HEK293 (cell line): ENCODE data around the gene SMIM22.

Experiments
- AEBP2 ChIP-seq: fragments of 450-650 bp; formaldehyde crosslinking; IDR thresholded peaks from 2 replicates; pipeline ENCODE4 v1.5.1; 2016; ENCODE audit warnings: missing biosample characterization, missing genetic modification characterization, borderline replicate concordance
- CTCF ChIP-seq: fragments of 450-650 bp; formaldehyde crosslinking; IDR thresholded peaks from 2 replicates; pipeline ENCODE4 v1.5.1; 2016; ENCODE audit warnings: missing biosample characterization, missing genetic modification characterization
- PRDM10 ChIP-seq: fragments of 450-650 bp; formaldehyde crosslinking; IDR thresholded peaks from 2 replicates; pipeline ENCODE4 v1.5.1; 2016; ENCODE audit warnings: missing biosample characterization, missing genetic modification characterization
- TCF7L2 ChIP-seq: IDR thresholded peaks from 2 replicates; pipeline ENCODE4 v1.6.1; 2011; ENCODE audit warnings: low read depth, mild to moderate bottlenecking, inconsistent platforms, low read length, moderate library complexity, borderline replicate concordance
- ZNF2 ChIP-seq: fragments of 450-650 bp; formaldehyde crosslinking; IDR thresholded peaks from 2 replicates; pipeline ENCODE4 v1.5.1; 2016; ENCODE audit warnings: missing biosample characterization, missing genetic modification characterization
- ZNF274 ChIP-seq, 2 experiments: fragments of 200-500 bp in 1 of 2; fragments of 450-650 bp in 1 of 2; sonication (Bioruptor generic) in 1 of 2; formaldehyde crosslinking in 1 of 2; IDR thresholded peaks; 2 replicates each; pipeline versions ENCODE4 v1.5.1 to v1.6.1; 2014 to 2016; ENCODE audit warnings: borderline replicate concordance in 1 of 2, inconsistent platforms in 1 of 2, low read length in 1 of 2, missing biosample characterization in 1 of 2, missing genetic modification characterization in 1 of 2
- ZNF311 ChIP-seq: fragments of 450-650 bp; formaldehyde crosslinking; IDR thresholded peaks from 2 replicates; pipeline ENCODE4 v1.5.1; 2017; ENCODE audit warnings: missing biosample characterization, missing genetic modification characterization, borderline replicate concordance
- ZNF37A ChIP-seq: fragments of 450-650 bp; IDR thresholded peaks from 2 replicates; pipeline ENCODE4 v1.5.1; 2018; ENCODE audit warnings: missing biosample characterization, missing genetic modification characterization
- ZNF580 ChIP-seq: fragments of 450-650 bp; formaldehyde crosslinking; IDR thresholded peaks from 2 replicates; pipeline ENCODE4 v1.5.1; 2016; ENCODE audit warnings: missing biosample characterization, missing genetic modification characterization
- TF ChIP-seq, protein P1 (sequence below): fragments of 450-650 bp; formaldehyde crosslinking; conservative IDR thresholded peaks from 2 replicates; pipeline ENCODE4 v1.5.1; 2016; ENCODE audit warnings: low read depth, missing biosample characterization, missing genetic modification characterization
- TF ChIP-seq, protein P2 (sequence below): IDR thresholded peaks from 2 replicates; pipeline ENCODE4 v1.6.1; 2011; ENCODE audit warnings: mild to moderate bottlenecking, low read depth, low read length, borderline replicate concordance
- TF ChIP-seq, protein P3 (sequence below): fragments of 450-650 bp; formaldehyde crosslinking; IDR thresholded peaks from 2 replicates; pipeline ENCODE4 v1.5.1; 2016; ENCODE audit warnings: missing biosample characterization, missing genetic modification characterization

DNA sequence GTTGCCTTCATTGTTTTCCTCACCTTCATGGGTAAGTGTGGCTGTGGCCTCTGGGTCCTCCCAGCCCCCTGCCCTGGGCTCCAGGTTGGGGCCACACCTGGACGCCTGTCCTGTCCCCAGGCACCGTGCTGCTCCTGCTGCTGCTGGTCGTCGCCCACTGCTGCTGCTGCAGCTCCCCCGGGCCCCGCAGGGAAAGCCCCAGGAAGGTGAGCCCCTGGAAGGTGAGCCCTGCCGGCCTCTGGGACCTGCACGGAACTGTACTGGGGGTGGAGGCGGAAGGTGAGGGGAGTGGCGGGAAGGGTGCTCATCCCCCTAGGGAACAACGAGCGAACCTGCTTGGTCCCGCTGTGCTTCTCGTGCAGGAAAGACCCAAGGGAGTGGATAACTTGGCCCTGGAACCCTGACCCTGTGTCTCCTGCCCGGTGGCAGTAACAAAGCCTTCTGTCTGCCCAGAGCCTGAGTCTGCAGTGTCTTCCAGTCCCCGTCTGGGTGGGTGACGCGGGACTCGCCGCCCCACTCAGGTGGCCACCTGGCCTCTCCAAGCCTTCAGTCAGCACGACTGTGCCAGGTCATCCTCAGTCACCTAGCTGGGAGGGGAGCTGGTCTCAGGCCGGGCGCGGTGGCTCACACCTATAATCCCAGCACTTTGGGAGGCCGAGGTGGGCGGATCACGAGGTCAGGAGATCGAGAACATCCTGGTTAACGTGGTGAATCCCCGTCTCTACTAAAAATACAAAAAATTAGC is 831 bp downstream of the SMIM22 start:
- TF ChIP-seq, protein P1, sequence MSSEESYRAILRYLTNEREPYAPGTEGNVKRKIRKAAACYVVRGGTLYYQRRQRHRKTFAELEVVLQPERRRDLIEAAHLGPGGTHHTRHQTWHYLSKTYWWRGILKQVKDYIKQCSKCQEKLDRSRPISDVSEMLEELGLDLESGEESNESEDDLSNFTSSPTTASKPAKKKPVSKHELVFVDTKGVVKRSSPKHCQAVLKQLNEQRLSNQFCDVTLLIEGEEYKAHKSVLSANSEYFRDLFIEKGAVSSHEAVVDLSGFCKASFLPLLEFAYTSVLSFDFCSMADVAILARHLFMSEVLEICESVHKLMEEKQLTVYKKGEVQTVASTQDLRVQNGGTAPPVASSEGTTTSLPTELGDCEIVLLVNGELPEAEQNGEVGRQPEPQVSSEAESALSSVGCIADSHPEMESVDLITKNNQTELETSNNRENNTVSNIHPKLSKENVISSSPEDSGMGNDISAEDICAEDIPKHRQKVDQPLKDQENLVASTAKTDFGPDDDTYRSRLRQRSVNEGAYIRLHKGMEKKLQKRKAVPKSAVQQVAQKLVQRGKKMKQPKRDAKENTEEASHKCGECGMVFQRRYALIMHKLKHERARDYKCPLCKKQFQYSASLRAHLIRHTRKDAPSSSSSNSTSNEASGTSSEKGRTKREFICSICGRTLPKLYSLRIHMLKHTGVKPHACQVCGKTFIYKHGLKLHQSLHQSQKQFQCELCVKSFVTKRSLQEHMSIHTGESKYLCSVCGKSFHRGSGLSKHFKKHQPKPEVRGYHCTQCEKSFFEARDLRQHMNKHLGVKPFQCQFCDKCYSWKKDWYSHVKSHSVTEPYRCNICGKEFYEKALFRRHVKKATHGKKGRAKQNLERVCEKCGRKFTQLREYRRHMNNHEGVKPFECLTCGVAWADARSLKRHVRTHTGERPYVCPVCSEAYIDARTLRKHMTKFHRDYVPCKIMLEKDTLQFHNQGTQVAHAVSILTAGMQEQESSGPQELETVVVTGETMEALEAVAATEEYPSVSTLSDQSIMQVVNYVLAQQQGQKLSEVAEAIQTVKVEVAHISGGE (tag by site-specific recombination): no peak
- no peak for TF ChIP-seq CTCF (tag by site-specific recombination)
- TF ChIP-seq, protein P2, sequence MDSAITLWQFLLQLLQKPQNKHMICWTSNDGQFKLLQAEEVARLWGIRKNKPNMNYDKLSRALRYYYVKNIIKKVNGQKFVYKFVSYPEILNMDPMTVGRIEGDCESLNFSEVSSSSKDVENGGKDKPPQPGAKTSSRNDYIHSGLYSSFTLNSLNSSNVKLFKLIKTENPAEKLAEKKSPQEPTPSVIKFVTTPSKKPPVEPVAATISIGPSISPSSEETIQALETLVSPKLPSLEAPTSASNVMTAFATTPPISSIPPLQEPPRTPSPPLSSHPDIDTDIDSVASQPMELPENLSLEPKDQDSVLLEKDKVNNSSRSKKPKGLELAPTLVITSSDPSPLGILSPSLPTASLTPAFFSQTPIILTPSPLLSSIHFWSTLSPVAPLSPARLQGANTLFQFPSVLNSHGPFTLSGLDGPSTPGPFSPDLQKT: no peak
- TF ChIP-seq ZNF2: no peak
- no peak for TF ChIP-seq TCF7L2
- no peak for TF ChIP-seq ZNF311
- no peak for TF ChIP-seq PRDM10 (tag by site-specific recombination)
- no peak for TF ChIP-seq ZNF37A (tag by site-specific recombination)
- TF ChIP-seq ZNF274 (IDR thresholded peaks at IDR 0.05; ENCODE audit: low read length): no peak
- no peak for TF ChIP-seq ZNF274 (tag by site-specific recombination; IDR thresholded peaks at IDR 0.05; ENCODE audit: borderline replicate concordance)
- TF ChIP-seq, protein P3, sequence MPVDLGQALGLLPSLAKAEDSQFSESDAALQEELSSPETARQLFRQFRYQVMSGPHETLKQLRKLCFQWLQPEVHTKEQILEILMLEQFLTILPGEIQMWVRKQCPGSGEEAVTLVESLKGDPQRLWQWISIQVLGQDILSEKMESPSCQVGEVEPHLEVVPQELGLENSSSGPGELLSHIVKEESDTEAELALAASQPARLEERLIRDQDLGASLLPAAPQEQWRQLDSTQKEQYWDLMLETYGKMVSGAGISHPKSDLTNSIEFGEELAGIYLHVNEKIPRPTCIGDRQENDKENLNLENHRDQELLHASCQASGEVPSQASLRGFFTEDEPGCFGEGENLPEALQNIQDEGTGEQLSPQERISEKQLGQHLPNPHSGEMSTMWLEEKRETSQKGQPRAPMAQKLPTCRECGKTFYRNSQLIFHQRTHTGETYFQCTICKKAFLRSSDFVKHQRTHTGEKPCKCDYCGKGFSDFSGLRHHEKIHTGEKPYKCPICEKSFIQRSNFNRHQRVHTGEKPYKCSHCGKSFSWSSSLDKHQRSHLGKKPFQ (tag by site-specific recombination): no peak
- TF ChIP-seq ZNF580: no peak
- TF ChIP-seq AEBP2 (tag by site-specific recombination): no peak
